Fibroblast of gingiva (primary cell): ENCODE data around the gene CPB1.
A peak's percentile ranks its signal among the peaks of the same experiment; 100 is the strongest.
"Not testable (repeated sequence)": the region's sequence is repeated elsewhere in the genome, so short reads cannot be mapped to it uniquely, and the experiment has no call there.

Experiments used
- DNase-seq: peaks from one replicate; pipeline ENCODE4 v3.0.0-alpha.2; 2011; ENCODE audit warnings: low read depth

The CPB1 gene

DNA sequence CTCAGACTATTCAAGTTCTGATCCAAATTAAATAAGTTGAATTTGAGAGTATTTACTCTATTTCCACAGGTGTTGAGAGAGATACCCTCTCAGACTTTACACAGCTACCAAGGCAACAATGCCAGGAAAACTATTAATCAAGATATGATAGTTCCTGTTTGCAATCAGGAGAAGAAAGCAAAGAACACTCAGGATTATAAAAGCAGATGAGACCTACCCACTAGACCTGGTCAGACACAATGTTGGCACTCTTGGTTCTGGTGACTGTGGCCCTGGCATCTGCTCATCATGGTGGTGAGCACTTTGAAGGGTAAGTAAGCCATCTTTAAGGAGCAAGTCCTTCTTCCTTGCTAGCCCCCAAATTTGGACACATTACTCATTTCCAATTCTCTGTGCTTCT is at the start of gene CPB1:
Gene CPB1 (plus strand): TSS at position 227 of the 400 bp plus-strand sequence. CDS start 13 bp downstream, at position 240.
- DNase-seq = no peak

DNA sequence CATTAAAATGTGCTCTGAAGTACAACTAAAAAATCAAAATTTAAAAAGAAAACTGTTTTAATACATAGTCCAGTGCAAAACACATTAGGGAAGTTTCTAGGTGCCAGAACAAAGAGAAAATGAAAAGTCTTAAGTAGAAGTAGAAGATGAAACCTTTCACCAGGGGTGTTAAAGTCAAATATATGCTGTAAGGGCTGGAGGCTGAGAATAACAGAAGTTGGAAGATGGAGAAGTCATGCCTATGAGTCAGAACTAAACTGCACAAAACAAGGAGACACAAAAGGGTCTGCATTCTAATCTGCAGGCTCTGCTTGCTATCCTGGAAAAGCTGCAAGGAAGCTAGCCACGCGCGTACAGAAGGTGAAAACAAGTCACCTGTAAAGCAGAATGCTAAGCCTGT is 48.7 kb upstream of the CPB1 start:
- DNase-seq = no peak

DNA sequence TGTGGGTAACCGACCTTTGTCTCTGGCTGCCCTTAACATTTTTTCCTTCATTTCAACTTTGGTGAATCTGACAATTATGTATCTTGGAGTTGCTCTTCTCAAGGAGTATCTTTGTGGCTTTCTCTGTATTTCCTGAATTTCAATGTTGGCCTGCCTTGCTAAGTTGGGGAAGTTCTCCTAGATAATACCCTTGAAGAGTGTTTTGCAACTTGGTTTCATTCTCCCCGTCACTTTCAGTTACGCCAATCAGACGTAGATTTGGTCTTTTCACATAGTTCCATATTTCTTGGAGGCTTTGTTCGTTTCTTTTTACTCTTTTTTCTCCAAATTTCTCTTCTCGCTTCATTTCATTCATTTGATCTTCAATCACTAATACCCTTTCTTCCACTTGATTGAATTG is 42.6 kb upstream of the CPB1 start:
- DNase-seq = not testable (repeated sequence)

DNA sequence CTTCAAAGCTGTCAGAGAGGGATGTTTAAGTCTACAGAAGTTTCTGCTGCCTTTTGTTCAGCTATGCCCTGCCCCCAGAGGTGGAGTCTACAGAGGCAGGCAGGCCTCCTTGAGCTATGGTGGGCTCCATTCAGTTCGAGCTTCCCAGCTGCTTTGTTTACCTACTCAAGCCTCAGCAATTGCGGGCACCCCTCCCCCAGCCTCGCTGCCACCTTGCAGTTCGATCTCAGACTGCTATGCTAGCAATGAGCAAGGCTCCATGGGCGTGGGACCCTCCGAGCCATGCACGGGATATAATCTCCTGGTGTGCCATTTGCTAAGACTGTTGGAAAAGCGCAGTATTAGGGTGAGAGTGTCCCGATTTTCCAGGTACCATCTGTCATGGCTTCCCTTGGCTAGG is 41.5 kb upstream of the CPB1 start:
- DNase-seq = not testable (repeated sequence)

DNA sequence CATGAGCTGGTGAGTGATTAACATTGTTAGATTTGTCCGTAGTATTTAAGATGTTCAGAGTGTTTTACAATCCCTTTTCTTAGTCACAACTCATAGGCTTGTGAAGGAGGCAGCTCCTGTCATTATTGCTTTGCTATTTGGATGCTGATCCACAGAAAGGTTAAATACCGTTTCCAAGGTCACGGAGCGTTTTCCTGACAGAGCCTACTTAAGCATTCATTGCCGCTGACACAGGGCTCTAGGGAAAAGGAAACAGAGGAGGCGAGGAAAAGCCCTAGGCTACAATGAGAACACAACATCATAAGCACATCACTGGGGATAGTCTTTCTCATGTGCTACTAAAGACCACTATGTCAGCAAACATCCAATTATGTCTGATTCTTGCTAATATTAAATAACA is 38.5 kb upstream of the CPB1 start:
- peak; percentile 78 for DNase-seq

DNA sequence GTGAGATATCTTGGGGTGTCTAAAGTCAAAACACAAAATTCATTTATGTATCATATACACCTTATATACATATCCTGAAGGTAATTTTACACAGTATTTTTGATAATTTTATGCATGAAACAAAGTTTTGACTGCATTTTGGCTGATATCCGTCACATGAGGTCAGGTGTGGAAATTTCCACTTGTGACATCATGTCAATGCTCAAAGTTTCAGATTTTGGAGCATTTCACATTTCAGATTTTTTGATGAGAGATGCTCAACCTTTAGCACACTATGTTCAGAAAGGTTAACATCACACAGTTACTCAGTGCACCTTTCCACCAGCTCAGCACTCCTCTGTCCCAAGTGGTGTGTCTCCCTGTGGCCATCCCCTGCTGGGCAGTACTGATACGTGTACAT is 37.7 kb upstream of the CPB1 start:
- no peak for DNase-seq

DNA sequence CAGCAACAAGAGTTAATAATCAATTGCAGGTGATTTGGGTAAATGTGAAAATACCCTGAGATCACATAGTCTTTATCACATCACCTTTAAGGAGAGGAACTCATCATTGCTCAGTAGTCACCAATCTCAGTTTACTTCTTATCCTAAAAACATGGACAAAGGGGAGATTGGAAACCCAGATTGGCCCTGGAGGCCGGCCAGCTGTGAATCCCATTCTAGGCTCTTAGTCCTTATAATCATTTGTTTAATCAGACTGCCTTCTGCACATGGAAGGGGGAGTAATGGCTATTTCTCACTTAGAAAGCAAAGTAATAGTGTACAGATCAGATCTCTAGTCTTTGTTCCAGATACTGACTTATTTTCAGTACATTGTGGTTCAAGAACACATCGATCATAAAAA is 37.2 kb upstream of the CPB1 start:
- DNase-seq = no peak

DNA sequence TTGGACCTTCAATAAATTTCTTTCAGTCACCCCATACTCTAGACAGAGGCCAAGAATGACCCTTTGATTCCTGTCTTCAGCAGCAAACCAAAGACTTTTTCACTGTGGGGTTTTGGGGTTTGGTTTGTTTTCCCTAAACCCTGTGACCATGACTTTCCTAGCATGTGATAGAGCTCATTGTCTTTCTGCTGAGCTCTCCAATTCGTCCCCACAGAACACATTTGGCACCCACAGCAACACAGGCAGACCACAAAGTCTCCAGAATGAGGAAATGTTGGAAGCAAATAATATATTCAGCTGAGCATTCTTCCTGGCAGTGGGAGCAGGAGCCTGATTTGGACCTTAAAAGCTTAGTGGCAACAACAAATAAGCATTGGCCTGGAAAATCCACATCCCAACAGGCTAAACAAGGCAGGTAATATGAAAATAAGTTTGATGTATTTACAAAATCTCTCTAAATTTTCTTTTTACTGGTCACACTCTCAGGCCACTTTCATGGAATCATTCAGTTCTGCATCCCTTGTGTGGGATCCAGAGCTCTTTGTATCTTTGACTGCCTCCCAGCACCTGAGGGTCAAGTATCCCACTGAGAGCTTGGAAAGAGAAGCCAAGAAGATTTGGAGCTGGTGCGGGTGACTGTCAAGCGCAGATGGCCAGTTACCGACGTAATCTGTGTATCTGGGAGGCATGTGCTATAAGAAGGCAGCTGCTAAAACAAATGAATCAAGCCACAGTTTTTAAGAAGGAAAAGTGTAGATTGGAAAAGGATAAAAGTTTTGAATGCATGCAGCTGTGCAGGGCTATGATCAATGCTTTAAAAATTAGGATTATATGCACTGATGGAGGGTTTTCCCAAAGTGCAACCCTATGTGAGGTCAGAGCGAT is 36.5 kb upstream of the CPB1 start:
- DNase-seq = peak; percentile 63

DNA sequence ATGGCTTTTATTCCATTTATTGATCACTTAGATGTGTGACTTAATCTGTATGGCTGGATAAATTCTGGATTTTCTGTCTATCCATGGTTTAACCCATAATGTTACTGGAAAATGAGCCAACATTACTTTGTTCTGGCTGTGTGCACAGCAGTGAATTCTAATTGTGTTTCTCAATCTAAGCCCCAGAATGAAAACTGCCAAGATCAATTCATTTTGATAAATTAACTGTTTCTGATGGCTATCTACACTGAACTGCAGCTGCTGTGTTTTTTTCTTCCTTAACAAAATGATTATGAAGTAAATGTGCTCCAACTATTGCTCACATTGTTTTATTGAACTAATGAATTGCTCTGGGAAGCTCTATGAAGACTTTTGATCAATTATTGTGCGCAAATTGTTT is 35.7 kb upstream of the CPB1 start:
- DNase-seq = no peak

DNA sequence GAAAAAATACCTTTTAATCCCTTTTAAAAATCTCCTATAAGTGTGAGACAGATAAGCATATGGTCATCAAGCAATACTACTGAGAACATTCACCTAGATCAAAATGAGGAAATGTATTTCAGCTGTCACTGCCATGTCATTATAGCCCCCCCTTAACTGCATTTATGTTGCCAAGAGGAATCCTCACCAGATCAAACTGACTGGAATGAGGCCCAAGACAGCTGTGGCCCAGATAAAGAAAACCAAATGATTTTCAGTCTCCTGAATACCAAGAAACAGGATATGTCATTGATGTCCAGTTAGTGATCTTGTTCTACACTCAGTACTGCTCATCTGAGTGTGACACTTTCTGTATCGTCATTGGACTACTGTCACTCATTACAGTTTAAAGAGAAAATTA is 35.1 kb upstream of the CPB1 start:
- DNase-seq = no peak

DNA sequence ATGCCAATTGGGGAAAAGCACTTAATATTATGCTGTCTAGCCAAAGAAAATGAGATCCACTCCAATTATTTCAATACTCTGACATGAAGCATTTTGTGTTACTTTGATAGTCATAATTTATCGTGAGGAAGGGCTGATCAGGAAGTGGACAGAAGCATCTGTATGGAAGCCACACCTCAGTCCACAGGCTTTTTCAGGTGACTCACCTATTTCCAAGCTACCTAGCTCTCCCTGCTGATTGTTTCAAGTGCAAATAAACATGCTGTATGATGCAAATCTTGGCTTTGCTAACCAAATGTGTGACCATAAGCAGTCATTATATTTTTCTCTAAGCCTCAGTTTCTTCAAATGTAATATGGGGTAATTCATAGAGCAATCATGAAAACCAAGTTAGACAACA is 30.8 kb upstream of the CPB1 start:
- no peak for DNase-seq

DNA sequence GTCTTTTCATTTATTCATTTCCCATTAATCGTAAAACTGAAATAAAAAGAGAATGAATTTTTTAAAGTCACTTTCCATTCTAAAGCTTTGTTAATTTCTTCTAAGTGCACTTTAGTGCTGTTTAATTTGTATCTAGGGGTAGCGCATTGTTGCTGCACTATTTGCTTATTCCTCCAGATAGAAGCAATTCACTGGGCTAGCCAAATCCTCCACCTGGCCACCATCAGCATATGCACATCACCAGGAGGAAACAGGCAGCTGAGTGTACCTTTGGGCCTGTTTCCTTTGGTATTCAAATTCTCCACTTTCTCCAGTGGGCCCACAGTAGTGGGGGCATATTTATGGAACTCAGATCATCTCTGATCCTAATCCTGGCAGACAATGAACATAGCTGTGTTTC is 29.8 kb upstream of the CPB1 start:
- DNase-seq = no peak

DNA sequence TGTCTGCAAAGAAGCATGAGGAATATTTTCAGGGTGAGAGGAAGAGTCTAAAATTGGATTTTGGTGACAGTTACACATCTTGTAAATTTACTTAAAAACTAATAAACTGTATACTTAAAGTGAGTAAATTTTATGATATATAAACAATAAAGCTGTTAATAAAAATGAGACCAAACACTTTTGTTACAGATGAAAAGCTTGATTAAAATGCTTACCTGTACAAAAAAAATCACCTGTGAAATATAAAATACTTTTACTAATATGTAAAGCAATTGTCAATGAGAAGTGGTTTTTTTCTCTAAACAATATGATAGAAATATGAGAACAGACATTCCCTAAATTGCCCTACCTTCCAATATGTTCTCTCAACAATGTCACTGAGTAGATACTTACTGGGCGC is 27.2 kb upstream of the CPB1 start:
- DNase-seq = no peak

DNA sequence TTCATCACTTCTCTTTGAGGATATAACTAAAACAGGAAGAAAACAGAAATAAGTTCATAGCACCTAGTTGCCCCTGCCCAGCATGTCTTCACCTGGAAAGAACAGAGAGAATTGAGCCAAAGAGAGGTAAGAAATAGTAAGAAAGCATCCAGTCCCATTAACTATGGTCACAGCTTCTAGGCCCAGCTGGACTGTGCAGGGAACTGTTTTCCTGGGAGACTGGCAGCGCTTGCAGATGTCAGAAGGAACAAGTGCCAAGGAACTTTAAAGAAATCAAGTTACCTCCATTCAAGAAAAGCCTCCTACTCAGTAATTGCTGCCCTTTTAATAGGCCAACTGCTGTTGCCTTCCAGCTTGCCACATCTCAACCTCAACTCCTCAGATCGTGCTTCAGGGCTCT is 17.8 kb upstream of the CPB1 start:
- no peak for DNase-seq

DNA sequence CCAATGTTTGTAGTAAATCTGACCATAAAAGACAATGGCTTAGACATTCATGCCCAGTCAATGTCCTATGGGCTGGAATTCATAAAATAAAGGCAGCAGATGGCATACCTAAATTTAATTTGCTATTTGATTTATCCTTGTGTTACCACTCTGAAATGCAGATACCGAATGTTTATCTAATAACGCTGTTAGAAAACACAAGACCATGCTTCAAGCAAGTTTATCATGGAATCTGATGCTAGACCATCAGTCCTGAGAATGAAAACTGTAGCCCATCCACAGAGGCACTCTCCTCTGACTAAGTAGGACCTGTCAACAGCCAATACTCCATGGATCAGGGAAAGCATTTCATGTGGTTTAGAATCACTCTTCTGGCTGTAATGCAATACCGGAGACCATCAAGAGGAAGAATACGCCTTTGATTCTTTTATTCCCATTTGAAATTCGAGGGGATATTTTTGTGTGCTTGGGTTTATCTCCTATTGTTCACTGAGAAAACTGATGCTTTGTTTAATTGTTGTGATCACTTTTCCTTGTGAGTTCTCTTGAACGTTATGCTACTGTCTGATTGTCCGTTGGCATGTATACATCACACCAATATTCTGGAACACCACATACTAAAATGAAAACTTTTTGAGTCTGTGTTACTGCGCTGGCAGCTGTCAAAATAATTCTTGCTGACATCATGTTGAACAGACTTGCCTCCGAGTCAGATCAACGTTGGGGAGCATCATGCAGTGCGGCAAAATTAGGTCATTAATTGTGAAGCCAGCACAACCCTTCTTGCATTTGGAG is 12.1 kb upstream of the CPB1 start:
- DNase-seq = no peak

DNA sequence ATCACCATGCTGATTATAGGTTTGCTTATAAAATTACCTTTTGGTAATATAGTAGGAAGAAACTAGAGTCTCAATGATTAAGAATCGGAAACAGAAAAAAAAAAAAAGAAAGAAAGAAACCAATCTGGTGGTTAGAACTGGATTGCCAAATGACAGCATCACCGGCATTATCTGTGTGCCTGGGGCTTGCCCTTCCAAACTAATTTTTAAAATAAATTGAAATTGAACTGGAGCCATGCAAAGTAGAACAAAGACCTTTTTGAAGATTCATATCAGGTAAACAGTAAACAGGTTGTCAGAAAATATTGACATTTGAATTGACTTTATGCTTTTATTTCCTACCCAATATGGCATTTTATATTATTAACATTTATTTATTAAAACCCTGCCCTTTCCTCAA is 11.2 kb upstream of the CPB1 start:
- DNase-seq = no peak

DNA sequence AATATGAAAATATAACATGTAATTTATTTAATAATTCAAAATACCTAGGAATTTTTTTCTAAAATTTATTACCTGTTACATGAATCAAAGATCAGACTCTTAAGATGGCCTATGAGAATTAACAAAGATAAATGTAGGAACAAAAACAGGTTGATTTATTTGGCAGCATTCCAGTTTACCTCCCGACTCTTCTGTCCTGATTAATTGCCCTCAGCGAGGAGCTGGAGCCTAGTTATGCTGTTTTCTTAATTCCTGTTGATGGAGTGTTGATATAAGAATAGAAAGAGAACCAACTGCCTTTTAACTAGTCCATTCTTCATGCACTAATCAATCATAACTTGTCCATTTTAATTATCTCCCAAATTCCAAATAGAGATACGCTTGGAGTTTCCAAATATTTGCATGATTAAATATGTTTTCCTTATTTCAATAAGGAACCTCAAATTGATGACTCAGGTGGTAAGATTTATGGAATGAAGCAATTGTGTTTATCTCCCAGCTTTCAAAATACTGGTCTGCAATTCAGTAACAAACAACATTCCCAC is 10.6 kb upstream of the CPB1 start:
- DNase-seq = no peak

DNA sequence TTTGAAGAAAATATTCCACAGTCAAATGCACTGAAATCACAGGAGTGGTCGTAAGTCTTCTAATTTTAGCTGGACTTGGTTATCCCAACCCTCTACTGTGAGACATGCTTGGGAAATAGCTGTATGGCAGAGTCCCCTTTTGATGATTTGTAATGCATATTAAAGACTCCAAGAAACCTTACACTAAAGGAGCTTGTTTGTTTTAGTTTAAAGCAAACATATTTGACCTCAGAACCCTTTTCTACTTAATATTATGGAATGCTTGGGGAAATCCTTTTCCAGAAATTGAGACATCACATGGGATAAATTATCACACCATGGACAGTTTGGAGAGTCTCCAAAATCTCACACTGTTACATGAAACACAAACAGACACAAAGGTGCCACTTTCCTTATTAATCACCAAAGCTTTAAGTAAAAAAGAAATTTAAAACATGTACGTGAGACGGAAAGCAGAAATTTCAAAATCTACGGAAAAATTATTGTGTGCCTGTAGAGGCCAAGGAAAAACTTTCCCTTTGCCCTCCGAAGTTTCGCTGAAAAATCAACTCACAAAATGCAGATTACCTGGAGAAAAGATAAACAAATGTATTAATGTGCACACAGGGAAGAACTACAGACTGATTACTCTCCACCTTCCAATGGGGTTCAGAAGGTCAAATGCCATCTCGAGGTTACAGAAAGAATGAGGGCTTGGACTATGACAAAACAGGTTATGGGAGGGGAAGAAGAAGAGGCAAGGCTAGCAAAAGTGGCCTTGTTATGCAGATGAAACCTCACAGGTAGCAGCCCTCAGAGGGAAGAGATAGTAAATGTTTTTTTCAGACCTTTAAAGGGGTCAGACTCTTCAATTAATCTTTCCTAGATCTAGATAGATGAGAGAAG is 7.0 kb upstream of the CPB1 start:
- peak; percentile 48 for DNase-seq

DNA sequence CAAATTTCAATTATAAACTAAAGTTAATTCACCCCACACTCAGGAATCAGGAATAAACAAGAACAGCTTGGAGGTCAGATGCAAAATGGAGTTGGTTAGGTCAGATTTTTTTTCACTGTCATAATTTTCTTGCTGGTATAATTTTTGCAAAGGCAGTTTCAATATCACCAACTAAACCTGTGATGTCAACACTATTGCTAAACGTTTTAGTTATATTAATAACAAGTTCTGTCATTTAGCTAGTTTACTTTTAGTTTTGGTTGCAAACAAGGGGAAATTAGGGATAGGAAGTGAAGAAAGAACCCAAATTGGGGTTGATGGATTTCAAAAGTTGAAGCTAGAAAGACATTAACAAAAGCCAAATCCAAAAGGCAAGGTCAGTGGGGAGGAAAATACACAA is 4.6 kb upstream of the CPB1 start:
- no peak for DNase-seq

DNA sequence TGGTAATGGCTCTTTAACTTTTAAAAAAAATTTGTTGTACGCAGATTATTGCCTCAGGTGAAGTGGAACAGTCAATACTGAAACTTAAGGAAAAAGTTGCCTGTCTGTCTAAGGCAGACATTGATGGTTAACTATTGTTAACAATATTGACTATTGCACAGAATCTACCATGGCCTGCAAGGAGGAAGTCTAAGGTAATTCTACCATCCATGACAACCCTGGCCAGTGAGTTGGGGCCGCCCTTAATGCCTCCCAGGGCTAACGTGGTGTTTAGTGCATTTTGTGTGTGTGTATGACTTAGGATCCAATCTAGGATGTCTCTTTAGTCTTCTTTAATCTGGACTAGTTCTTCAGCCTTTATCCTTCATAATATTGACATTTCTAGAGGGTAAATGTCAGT is 2.1 kb upstream of the CPB1 start:
- DNase-seq = no peak

DNA sequence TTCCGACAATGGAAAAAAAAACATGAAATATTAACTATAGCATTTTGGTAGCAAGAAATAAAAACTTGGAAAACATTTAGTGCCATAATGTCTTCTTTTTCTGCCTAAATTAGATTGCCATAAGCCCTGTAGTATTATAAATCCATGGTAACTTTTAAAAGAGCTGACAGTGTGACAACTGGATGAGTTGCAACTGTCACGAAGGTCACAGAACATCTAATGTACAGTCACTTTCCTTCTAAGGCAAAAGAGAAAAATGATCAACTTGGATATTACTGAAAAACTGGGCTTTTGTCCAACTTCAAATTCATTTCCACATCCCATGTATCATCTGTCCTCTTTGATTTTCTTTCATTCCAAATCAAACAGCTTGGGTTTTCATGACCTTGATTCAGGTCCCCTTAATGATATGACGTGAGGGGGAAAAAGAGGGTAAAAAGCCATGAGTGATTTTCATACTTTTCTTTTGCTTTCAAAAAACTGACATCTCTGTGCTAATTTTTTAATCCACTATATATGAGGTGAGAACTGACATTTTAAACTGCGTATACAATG is 602 bp downstream of the CPB1 start:
- DNase-seq = peak; percentile 27

DNA sequence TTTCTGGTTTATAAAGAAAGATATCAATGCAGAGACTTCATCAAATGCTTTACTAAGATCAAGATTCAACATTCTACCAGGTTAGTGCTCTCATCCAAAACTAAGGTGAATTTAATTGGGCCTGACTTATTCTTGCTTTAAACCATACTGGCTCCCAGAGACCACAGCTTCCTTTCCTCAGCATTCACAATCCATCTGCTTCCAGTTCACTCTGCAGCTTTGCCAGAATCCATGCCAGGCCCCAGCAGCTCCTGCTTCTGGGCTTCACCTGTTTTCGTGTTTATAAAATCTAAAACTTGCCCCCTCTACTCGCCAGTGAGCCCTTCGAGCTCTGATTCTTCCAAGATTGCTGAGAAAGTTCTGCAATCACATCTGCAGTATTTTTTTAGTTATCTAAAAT is 2.3 kb downstream of the CPB1 start:
- no peak for DNase-seq
